SK-N-SH (cell line): ENCODE data around the gene RAB19. TPM values are rescaled to one million over a fixed set of nuclear protein-coding genes. Genes with fewer than 3 reads are reported as not detected.

Experiments
- CTCF ChIA-PET: fragments of 300-600, 350-600 bp; formaldehyde crosslinking; extraction: SDS; loops from one replicate; lab custom pipeline; 2021; lab: Yijun Ruan, JAX
- POLR2A ChIA-PET: fragments of 350-600 bp; sonication (Branson Sonifier 250); formaldehyde crosslinking; extraction: SDS; loops from one replicate; lab custom pipeline; 2020; ENCODE audit warnings: antibody characterized with exemption, inconsistent platforms; lab: Yijun Ruan, JAX
- DNase-seq: peaks from one replicate; pipeline ENCODE4 v3.0.0; 2012
- H2AFZ ChIP-seq: fragments of 200-600 bp; sonication (generic); 2 replicates; pipeline ENCODE4 v1.8.1; 2016; ENCODE audit warnings: antibody characterized with exemption, mild to moderate bottlenecking, low read depth
- H3F3A ChIP-seq: fragments of 200-600 bp; sonication (generic); replicated peaks from 2 replicates; pipeline ENCODE3; 2016; ENCODE audit warnings: antibody characterized with exemption, mild to moderate bottlenecking; ENCODE audit not compliant: insufficient read depth
- H3K27ac ChIP-seq, 2 experiments: fragments of 200-500 bp in 1 of 2; fragments of 200-600 bp in 1 of 2; sonication (Bioruptor generic) in 1 of 2; sonication (generic), shearing (Covaris generic) in 1 of 2; 2 replicates each; pipeline versions ENCODE4 v1.5.1 to v1.6.1; 2014 to 2016; ENCODE audit warnings: low read depth in 2 of 2, inconsistent platforms in 1 of 2, low read length in 1 of 2, mild to moderate bottlenecking in 1 of 2, mixed read lengths in 1 of 2
- H3K27me3 ChIP-seq: fragments of 200-600 bp; sonication (generic), shearing (Covaris generic); 2 replicates; pipeline ENCODE4 v1.6.1; 2016; ENCODE audit warnings: mixed run types; ENCODE audit not compliant: insufficient read depth
- H3K36me3 ChIP-seq, 2 experiments: fragments of 200-500 bp in 1 of 2; fragments of 200-600 bp in 1 of 2; sonication (Bioruptor generic) in 1 of 2; sonication (generic) in 1 of 2; replicated peaks in 1 of 2; 2 replicates each; pipeline versions ENCODE3 to v1.5.1; 2014 to 2016; ENCODE audit warnings: low read length in 1 of 2, mild to moderate bottlenecking in 1 of 2; ENCODE audit not compliant: insufficient read depth in 2 of 2, control insufficient read depth in 1 of 2
- H3K4me1 ChIP-seq, 2 experiments: fragments of 200-500 bp in 1 of 2; fragments of 200-600 bp in 1 of 2; sonication (Bioruptor generic) in 1 of 2; sonication (generic), shearing (Covaris generic) in 1 of 2; 2 replicates each; pipeline versions ENCODE4 v1.5.1 to v1.6.1; 2014 to 2016; ENCODE audit warnings: low read depth in 1 of 2, low read length in 1 of 2, mixed run types in 1 of 2; ENCODE audit not compliant: insufficient read depth in 2 of 2, control insufficient read depth in 1 of 2
- H3K4me2 ChIP-seq: fragments of 200-600 bp; sonication (generic), shearing (Covaris generic); 2 replicates; pipeline ENCODE4 v1.6.1; 2017; ENCODE audit warnings: mixed run types
- H3K4me3 ChIP-seq, 2 experiments: fragments of 200-500 bp in 1 of 2; fragments of 200-600 bp in 1 of 2; sonication (Bioruptor generic) in 1 of 2; sonication (generic), shearing (Covaris generic) in 1 of 2; 2 replicates each; pipeline versions ENCODE4 v1.5.1 to v1.8.1; 2014 to 2016; ENCODE audit warnings: low read depth in 2 of 2, inconsistent platforms in 1 of 2, low read length in 1 of 2, mild to moderate bottlenecking in 1 of 2, mixed read lengths in 1 of 2, moderate library complexity in 1 of 2
- H3K79me2 ChIP-seq: fragments of 200-600 bp; sonication (generic); 2 replicates; pipeline ENCODE4 v1.8.1; 2017; ENCODE audit warnings: mild to moderate bottlenecking; ENCODE audit not compliant: insufficient read depth
- H3K9ac ChIP-seq: fragments of 200-600 bp; sonication (generic); 2 replicates; pipeline ENCODE4 v1.6.1; 2017; ENCODE audit warnings: mixed run types
- H3K9me2 ChIP-seq: fragments of 200-600 bp; sonication (generic); 2 replicates; pipeline ENCODE4 v1.6.1; 2017; ENCODE audit warnings: mixed run types
- H3K9me3 ChIP-seq: fragments of 200-600 bp; sonication (generic); 2 replicates; pipeline ENCODE4 v1.6.1; 2017; ENCODE audit warnings: mixed run types, mild to moderate bottlenecking, moderate library complexity
- H4K20me1 ChIP-seq: fragments of 200-600 bp; sonication (generic); 2 replicates; pipeline ENCODE4 v1.6.1; 2017; ENCODE audit warnings: mild to moderate bottlenecking, mixed run types; ENCODE audit not compliant: insufficient read depth
- CHD2 ChIP-seq: fragments of 150-350 bp; IDR thresholded peaks from 2 replicates; pipeline ENCODE4 v1.6.1; 2018; ENCODE audit warnings: low read length; ENCODE audit not compliant: partially characterized antibody
- CTCF ChIP-seq: fragments of 200-600 bp; sonication (generic); IDR thresholded peaks from 2 replicates; pipeline ENCODE4 v1.6.1; 2017; ENCODE audit warnings: antibody characterized with exemption, mild to moderate bottlenecking, moderate library complexity
- ELF1 ChIP-seq: IDR thresholded peaks from 2 replicates; pipeline ENCODE4 v1.4.0; 2012
- EP300 ChIP-seq, 2 experiments: IDR thresholded peaks; 2 replicates each; pipeline versions ENCODE4 v1.4.0 to v1.6.1; 2012; ENCODE audit warnings: borderline replicate concordance in 1 of 2, low read depth in 1 of 2, low read length in 1 of 2
- EZH2phosphoT487 ChIP-seq: fragments of 200-600 bp; sonication (generic); IDR thresholded peaks from 2 replicates; pipeline ENCODE4 v1.6.1; 2017; ENCODE audit warnings: low read depth, mixed run types, mild to moderate bottlenecking, antibody characterized with exemption, moderate library complexity, borderline replicate concordance
- FOSL2 ChIP-seq: IDR thresholded peaks from 2 replicates; pipeline ENCODE4 v1.4.0; 2012; ENCODE audit warnings: low read depth, mild to moderate bottlenecking, moderate library complexity, borderline replicate concordance
- JUND ChIP-seq: IDR thresholded peaks from 2 replicates; pipeline ENCODE4 v1.4.0; 2012
- MXI1 ChIP-seq: IDR thresholded peaks from 2 replicates; pipeline ENCODE4 v1.6.1; 2012; ENCODE audit warnings: mild to moderate bottlenecking, low read depth, low read length, improper control_type of control experiment
- NRF1 ChIP-seq: IDR thresholded peaks from 2 replicates; pipeline ENCODE4 v1.6.1; 2012; ENCODE audit warnings: low read depth, mild to moderate bottlenecking, low read length
- PBX3 ChIP-seq: IDR thresholded peaks from 2 replicates; pipeline ENCODE4; 2012
- POLR2AphosphoS5 ChIP-seq: IDR thresholded peaks from 2 replicates; pipeline ENCODE4 v1.6.1; 2012; ENCODE audit warnings: low read depth, low read length
- RCOR1 ChIP-seq: fragments of 150-350 bp; IDR thresholded peaks from 2 replicates; pipeline ENCODE4 v1.6.1; 2017; ENCODE audit warnings: antibody characterized with exemption, low read length
- RXRA ChIP-seq: IDR thresholded peaks from 2 replicates; pipeline ENCODE4 v1.4.0; 2012; ENCODE audit warnings: low read depth, mild to moderate bottlenecking, borderline replicate concordance
- SIN3A ChIP-seq: IDR thresholded peaks from 2 replicates; pipeline ENCODE4 v1.6.1; 2012; ENCODE audit warnings: low read depth, mild to moderate bottlenecking, low read length, moderate library complexity, borderline replicate concordance
- TAF1 ChIP-seq: IDR thresholded peaks from 2 replicates; pipeline ENCODE4 v1.6.1; 2012; ENCODE audit warnings: low read depth, mild to moderate bottlenecking, low read length, moderate library complexity, borderline replicate concordance
- TCF12 ChIP-seq: IDR thresholded peaks from 2 replicates; pipeline ENCODE4 v1.4.0; 2012
- TEAD4 ChIP-seq: IDR thresholded peaks from 2 replicates; pipeline ENCODE4 v1.4.0; 2012; ENCODE audit warnings: mild to moderate bottlenecking, borderline replicate concordance; ENCODE audit not compliant: insufficient read depth
- USF1 ChIP-seq: IDR thresholded peaks from 2 replicates; pipeline ENCODE4 v1.4.0; 2012; ENCODE audit warnings: low read depth, borderline replicate concordance
- ZBTB33 ChIP-seq: IDR thresholded peaks from 2 replicates; pipeline ENCODE4 v1.4.0; 2012; ENCODE audit warnings: low read depth, borderline replicate concordance
- WGBS: methylation state at CpG from one replicate; pipeline ENCODE4 v1.1.6; 2017; ENCODE audit warnings: low lambda C conversion rate; 5-methylcytosine and 5-hydroxymethylcytosine counted together
- polyA plus RNA-seq, 3 experiments: library from polyadenylated mRNA; depleted of rRNA; stranded (reverse); fragments of >200 nt; gene quantifications; 2 replicates each; pipeline ENCODE4 v1.2.3, GENCODE V29; 2012

The RAB19 gene
- polyA plus RNA-seq, 1 of the 3 experiments (the other 2 are of a cell fraction): not detected

GRCh38 chr7:140400381-140400780 is 3.5 kb upstream of the RAB19 start:
- WGBS: 55% methylated on average over 3 of the region's 3 CpGs
- Histone ChIP-seq H3K4me1 (peaks cover 0 to 3% of the 10 kb centered on the region in 2 experiments; a peak in 2 of 4 replicates), H3K9me3 (no peaks in the 10 kb centered on the region), H3K27ac (no peak overlapping the region), H3K79me2 (peaks cover 18% of the 10 kb centered on the region), H3K27me3 (peaks cover 23% of the 10 kb centered on the region), H2AFZ (no peak overlapping the region), H3K9ac (no peak overlapping the region), H3K4me3 (no peak overlapping the region), H3K4me2 (no peak overlapping the region), H3F3A (peaks cover 18% of the 10 kb centered on the region), H3K36me3 (no peaks in the 10 kb centered on the region), H3K9me2 (no peaks in the 10 kb centered on the region), H4K20me1 (peaks cover 20% of the 10 kb centered on the region)
- no peak for DNase-seq
- CTCF ChIA-PET: no interaction called here
- POLR2A ChIA-PET: no interaction called here
- TF ChIP-seq CHD2 (no peak), TEAD4 (no peak), SIN3A (no peak), EP300 (IDR thresholded peaks at IDR 0.05; ENCODE audit: borderline replicate concordance in 1 of 2, low read depth in 1 of 2, low read length in 1 of 2) (no peak), TCF12 (no peak), USF1 (no peak), MXI1 (no peak), PBX3 (no peak), RCOR1 (no peak), TAF1 (no peak), POLR2AphosphoS5 (no peak), ELF1 (no peak), FOSL2 (no peak), ZBTB33 (no peak), EZH2phosphoT487 (no peak), JUND (no peak), RXRA (no peak), CTCF (no peak), NRF1 (no peak)
- TF ChIP-seq, all 33 proteins: peak for 0
